ENCODE results near the gene GP9.

The GP9 gene

DNA sequence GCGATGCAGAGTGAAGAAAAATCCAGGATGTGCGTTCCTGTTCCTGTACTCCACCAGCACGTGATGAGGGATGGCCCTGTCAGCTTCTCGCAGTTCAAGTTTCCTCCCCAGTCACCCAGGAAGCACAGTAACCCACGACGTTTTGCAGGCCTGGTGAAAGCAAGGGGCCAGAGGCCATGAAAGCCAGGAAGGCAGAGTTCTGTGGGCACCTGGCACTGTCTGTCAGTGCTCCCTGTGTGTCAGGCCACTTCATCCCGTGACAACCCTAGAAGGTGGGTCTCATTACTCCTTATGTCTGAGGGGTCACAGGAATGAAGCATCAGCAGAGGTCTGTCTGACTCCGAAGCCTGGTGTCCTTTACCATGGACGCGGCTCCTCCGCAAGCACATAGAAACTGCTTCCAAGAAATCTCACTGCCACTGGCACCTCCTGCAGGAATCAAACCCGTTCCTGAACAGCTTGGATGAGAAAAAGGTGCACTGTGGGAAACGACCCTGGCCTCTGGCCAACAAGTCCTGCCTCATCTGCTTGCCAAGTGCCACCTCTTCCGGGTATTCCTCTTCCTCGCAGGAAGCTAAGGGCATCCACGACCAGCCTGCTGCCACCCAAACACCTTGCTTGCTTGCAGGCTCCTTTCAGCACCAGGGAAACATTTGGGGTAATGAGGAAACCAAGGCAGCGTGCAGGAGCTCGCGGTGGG is 46.4 kb downstream of the GP9 start:
- TF ChIP-seq ZBTB7A (IDR thresholded peaks at IDR 0.05; ENCODE audit: low read depth) (no peak), RAD21 (IDR thresholded peaks at IDR 0.05; ENCODE audit: low read depth) (no peak), NFIC (IDR thresholded peaks at IDR 0.05) (no peak), TEAD4 (IDR thresholded peaks at IDR 0.05) (no peak), YY1 (IDR thresholded peaks at IDR 0.05; ENCODE audit: low read depth) (no peak), TAF1 (IDR thresholded peaks at IDR 0.05; ENCODE audit: low read depth) (no peak), FOXM1 (IDR thresholded peaks at IDR 0.05; ENCODE audit: borderline replicate concordance, low read depth) (no peak), CEBPB (IDR thresholded peaks at IDR 0.05) (no peak)
- TF ChIP-seq, protein P1, sequence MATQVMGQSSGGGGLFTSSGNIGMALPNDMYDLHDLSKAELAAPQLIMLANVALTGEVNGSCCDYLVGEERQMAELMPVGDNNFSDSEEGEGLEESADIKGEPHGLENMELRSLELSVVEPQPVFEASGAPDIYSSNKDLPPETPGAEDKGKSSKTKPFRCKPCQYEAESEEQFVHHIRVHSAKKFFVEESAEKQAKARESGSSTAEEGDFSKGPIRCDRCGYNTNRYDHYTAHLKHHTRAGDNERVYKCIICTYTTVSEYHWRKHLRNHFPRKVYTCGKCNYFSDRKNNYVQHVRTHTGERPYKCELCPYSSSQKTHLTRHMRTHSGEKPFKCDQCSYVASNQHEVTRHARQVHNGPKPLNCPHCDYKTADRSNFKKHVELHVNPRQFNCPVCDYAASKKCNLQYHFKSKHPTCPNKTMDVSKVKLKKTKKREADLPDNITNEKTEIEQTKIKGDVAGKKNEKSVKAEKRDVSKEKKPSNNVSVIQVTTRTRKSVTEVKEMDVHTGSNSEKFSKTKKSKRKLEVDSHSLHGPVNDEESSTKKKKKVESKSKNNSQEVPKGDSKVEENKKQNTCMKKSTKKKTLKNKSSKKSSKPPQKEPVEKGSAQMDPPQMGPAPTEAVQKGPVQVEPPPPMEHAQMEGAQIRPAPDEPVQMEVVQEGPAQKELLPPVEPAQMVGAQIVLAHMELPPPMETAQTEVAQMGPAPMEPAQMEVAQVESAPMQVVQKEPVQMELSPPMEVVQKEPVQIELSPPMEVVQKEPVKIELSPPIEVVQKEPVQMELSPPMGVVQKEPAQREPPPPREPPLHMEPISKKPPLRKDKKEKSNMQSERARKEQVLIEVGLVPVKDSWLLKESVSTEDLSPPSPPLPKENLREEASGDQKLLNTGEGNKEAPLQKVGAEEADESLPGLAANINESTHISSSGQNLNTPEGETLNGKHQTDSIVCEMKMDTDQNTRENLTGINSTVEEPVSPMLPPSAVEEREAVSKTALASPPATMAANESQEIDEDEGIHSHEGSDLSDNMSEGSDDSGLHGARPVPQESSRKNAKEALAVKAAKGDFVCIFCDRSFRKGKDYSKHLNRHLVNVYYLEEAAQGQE (IDR thresholded peaks at IDR 0.05; ENCODE audit: low read depth) = no peak
- TF ChIP-seq, protein P2, sequence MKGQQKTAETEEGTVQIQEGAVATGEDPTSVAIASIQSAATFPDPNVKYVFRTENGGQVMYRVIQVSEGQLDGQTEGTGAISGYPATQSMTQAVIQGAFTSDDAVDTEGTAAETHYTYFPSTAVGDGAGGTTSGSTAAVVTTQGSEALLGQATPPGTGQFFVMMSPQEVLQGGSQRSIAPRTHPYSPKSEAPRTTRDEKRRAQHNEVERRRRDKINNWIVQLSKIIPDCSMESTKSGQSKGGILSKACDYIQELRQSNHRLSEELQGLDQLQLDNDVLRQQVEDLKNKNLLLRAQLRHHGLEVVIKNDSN (IDR thresholded peaks at IDR 0.05) = no peak
- TF ChIP-seq, protein P3, sequence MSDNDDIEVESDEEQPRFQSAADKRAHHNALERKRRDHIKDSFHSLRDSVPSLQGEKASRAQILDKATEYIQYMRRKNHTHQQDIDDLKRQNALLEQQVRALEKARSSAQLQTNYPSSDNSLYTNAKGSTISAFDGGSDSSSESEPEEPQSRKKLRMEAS (IDR thresholded peaks at IDR 0.05) = no peak

DNA sequence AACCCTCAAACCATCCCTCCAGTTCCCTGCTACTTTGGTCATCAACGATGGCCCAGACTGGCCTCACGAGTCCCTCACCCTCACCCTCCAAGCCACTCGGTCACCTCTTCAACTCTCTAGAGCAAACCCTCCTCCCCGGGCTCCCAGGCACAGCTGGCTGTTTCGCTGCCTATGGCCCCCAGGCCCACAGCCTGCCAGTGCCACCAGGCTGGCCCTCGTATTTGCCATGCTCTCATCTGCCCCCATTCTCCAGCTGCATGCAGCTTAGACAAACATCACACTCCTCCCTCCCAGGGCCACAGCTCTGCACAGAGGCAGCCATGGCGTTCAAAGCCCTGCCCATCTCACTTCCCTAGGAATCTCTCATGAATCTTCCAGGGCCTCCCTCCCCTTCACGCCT is 47.2 kb downstream of the GP9 start:
- no peak for TF ChIP-seq CEBPB (IDR thresholded peaks at IDR 0.05)
- no peak for TF ChIP-seq NFIC (IDR thresholded peaks at IDR 0.05)
- TF ChIP-seq TEAD4 (IDR thresholded peaks at IDR 0.05) = no peak
